Cardiac atrium fibroblast (primary cell): ENCODE data around the gene RPP40. TPM values are rescaled to one million over a fixed set of nuclear protein-coding genes. Genes with fewer than 3 reads are reported as not detected.

ENCODE experiments used
- total RNA-seq: library from RNA; depleted of rRNA; stranded (reverse); fragments of >200 nt; gene quantifications from 2 replicates; pipeline ENCODE4 v1.2.3, GENCODE V29; 2015

RPP40 gene, protein sequence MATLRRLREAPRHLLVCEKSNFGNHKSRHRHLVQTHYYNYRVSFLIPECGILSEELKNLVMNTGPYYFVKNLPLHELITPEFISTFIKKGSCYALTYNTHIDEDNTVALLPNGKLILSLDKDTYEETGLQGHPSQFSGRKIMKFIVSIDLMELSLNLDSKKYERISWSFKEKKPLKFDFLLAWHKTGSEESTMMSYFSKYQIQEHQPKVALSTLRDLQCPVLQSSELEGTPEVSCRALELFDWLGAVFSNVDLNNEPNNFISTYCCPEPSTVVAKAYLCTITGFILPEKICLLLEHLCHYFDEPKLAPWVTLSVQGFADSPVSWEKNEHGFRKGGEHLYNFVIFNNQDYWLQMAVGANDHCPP
- total RNA-seq, result 13.8 and 16.2 TPM in 2 replicates

GRCh38 chr6:5003604-5004372 lies at the start of gene RPP40:
TSS of gene RPP40 (minus strand) at chr6:5004037. CDS start at chr6:5004002, 35 bp downstream.

Other genes with a start within 250 kb of the RPP40 start
- gene CDYL, start 227.6 kb downstream of the RPP40 start, total RNA-seq, result 17.0 and 28.7 TPM in 2 replicates
- gene PPP1R3G, start 81.3 kb upstream of the RPP40 start, total RNA-seq, result 0.81 and 1.3 TPM in 2 replicates